Inflammatory macrophage treated with lipopolysaccharide for 1 hour (primary cell): Measurements from ENCODE around the gene LIMA1.
"Not testable (repeated sequence)": the region's sequence is repeated elsewhere in the genome, so short reads cannot be mapped to it uniquely, and the experiment has no call there.

Experiments
- DNase-seq, 2 donors: peaks; one replicate each; pipeline ENCODE4 v3.0.0-alpha.2; 2020 to 2022

Gene LIMA1

GRCh38 chr12:50185301-50185895 is 97.9 kb downstream of the LIMA1 start:
- no peak for DNase-seq

GRCh38 chr12:50184261-50184660 is 99.1 kb downstream of the LIMA1 start:
- DNase-seq: no peak

- DNase-seq: no peak
These were observed 100.9 kb downstream of the LIMA1 start for GRCh38 chr12:50182461-50182860.

GRCh38 chr12:50181691-50182090 is 101.6 kb downstream of the LIMA1 start:
- DNase-seq: no peak

GRCh38 chr12:50175716-50176026 is 107.6 kb downstream of the LIMA1 start:
- no peak for DNase-seq

GRCh38 chr12:50174971-50175715 is 108.2 kb downstream of the LIMA1 start:
- peak; percentile 33 to 90 for DNase-seq

GRCh38 chr12:50167049-50167828 is 116.1 kb downstream of the LIMA1 start, which contains the start of gene CERS5:
Gene CERS5 (minus strand): TSS chr12:50167369. CDS start chr12:50167297, 72 bp downstream.
- DNase-seq: peak; percentile 98

- peak; percentile 52 to 57 for DNase-seq
These were observed 116.6 kb downstream of the LIMA1 start for GRCh38 chr12:50166799-50167048.

GRCh38 chr12:50164963-50165362 is 118.4 kb downstream of the LIMA1 start:
- no peak for DNase-seq

GRCh38 chr12:50162230-50162629 is 121.1 kb downstream of the LIMA1 start:
- DNase-seq: peak in 1 of 2 donors; percentile 24

- no peak for DNase-seq
These were observed 122.7 kb downstream of the LIMA1 start for GRCh38 chr12:50160643-50161042.

- no peak for DNase-seq
These were observed 126.1 kb downstream of the LIMA1 start for GRCh38 chr12:50157259-50157658.

GRCh38 chr12:50156641-50157040 is 126.7 kb downstream of the LIMA1 start:
- DNase-seq: no peak

GRCh38 chr12:50154947-50155346 is 128.4 kb downstream of the LIMA1 start:
- not testable (repeated sequence) for DNase-seq

- DNase-seq: no peak
These were observed 132.2 kb downstream of the LIMA1 start for GRCh38 chr12:50151047-50151687.

GRCh38 chr12:50149311-50149710 is 134.0 kb downstream of the LIMA1 start:
- DNase-seq: no peak

GRCh38 chr12:50148011-50148410 is 135.3 kb downstream of the LIMA1 start:
- not testable (repeated sequence) for DNase-seq

GRCh38 chr12:50147281-50147680 is 136.0 kb downstream of the LIMA1 start:
- no peak for DNase-seq

GRCh38 chr12:50145439-50145838 is 137.9 kb downstream of the LIMA1 start:
- DNase-seq: no peak

- DNase-seq: no peak
These were observed 140.3 kb downstream of the LIMA1 start for GRCh38 chr12:50142993-50143392.

- peak; percentile 25 to 56 for DNase-seq
These were observed 150.7 kb downstream of the LIMA1 start for GRCh38 chr12:50132505-50133135.

GRCh38 chr12:50129290-50129689 is 154.0 kb downstream of the LIMA1 start:
- peak; percentile 42 to 60 for DNase-seq

GRCh38 chr12:50127546-50127945 is 155.8 kb downstream of the LIMA1 start:
- DNase-seq: no peak
